Activated gamma-delta T cell (primary cell): ENCODE measurements around the gene ITPR1.

ENCODE experiments used
- DNase-seq: peaks from one replicate; lab custom pipeline; 2025; lab: John Stamatoyannopoulos, UW

The ITPR1 gene

GRCh38 chr3:4533489-4534443 is 40.6 kb downstream of the ITPR1 start:
- no peak for DNase-seq

- no peak for DNase-seq
Measured at GRCh38 chr3:4534906-4535305, 41.8 kb downstream of the ITPR1 start.

- no peak for DNase-seq
Measured at GRCh38 chr3:4536260-4536659, 43.1 kb downstream of the ITPR1 start.

GRCh38 chr3:4540267-4540666 is 47.1 kb downstream of the ITPR1 start:
- no peak for DNase-seq

GRCh38 chr3:4543110-4543509 is 50.0 kb downstream of the ITPR1 start:
- DNase-seq = no peak

GRCh38 chr3:4546346-4547178 is 53.4 kb downstream of the ITPR1 start:
- no peak for DNase-seq

- no peak for DNase-seq
Measured at GRCh38 chr3:4547799-4548198, 54.7 kb downstream of the ITPR1 start.

- DNase-seq = no peak
Measured at GRCh38 chr3:4548356-4548755, 55.2 kb downstream of the ITPR1 start.

GRCh38 chr3:4548780-4549179 is 55.6 kb downstream of the ITPR1 start:
- DNase-seq = no peak

GRCh38 chr3:4549896-4550295 is 56.7 kb downstream of the ITPR1 start:
- DNase-seq = no peak

- DNase-seq = no peak
Measured at GRCh38 chr3:4551051-4551711, 58.0 kb downstream of the ITPR1 start.

- DNase-seq = no peak
Measured at GRCh38 chr3:4551794-4552442, 58.8 kb downstream of the ITPR1 start.

- DNase-seq = no peak
Measured at GRCh38 chr3:4552811-4553210, 59.7 kb downstream of the ITPR1 start.

- no peak for DNase-seq
Measured at GRCh38 chr3:4561661-4562060, 68.5 kb downstream of the ITPR1 start.

- no peak for DNase-seq
Measured at GRCh38 chr3:4562595-4562994, 69.4 kb downstream of the ITPR1 start.

- no peak for DNase-seq
Measured at GRCh38 chr3:4564270-4564669, 71.1 kb downstream of the ITPR1 start.

- no peak for DNase-seq
Measured at GRCh38 chr3:4564928-4565586, 71.9 kb downstream of the ITPR1 start.

GRCh38 chr3:4565809-4566501 is 72.8 kb downstream of the ITPR1 start:
- DNase-seq = no peak

- no peak for DNase-seq
Measured at GRCh38 chr3:4568841-4569240, 75.7 kb downstream of the ITPR1 start.

GRCh38 chr3:4570840-4571621 is 77.9 kb downstream of the ITPR1 start:
- no peak for DNase-seq
